Measurements from ENCODE around the gene OR10R2.

- TF ChIP-seq, protein P1, sequence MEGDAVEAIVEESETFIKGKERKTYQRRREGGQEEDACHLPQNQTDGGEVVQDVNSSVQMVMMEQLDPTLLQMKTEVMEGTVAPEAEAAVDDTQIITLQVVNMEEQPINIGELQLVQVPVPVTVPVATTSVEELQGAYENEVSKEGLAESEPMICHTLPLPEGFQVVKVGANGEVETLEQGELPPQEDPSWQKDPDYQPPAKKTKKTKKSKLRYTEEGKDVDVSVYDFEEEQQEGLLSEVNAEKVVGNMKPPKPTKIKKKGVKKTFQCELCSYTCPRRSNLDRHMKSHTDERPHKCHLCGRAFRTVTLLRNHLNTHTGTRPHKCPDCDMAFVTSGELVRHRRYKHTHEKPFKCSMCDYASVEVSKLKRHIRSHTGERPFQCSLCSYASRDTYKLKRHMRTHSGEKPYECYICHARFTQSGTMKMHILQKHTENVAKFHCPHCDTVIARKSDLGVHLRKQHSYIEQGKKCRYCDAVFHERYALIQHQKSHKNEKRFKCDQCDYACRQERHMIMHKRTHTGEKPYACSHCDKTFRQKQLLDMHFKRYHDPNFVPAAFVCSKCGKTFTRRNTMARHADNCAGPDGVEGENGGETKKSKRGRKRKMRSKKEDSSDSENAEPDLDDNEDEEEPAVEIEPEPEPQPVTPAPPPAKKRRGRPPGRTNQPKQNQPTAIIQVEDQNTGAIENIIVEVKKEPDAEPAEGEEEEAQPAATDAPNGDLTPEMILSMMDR (IDR thresholded peaks at IDR 0.05), result no peak
- TF ChIP-seq POLR2AphosphoS5 (IDR thresholded peaks at IDR 0.05) (no peak), POLR2A (IDR thresholded peaks at IDR 0.05) (no peak), EP300 (IDR thresholded peaks at IDR 0.05) (no peak)
Measured at GRCh38 chr1:158457246-158457645, 14.8 kb upstream of the OR10R2 start.

Measured in gastroesophageal sphincter (tissue), 3 donors.